ENCODE measurements around the gene C3orf20.
"Not testable (repeated sequence)": the region's sequence is repeated elsewhere in the genome, so short reads cannot be mapped to it uniquely, and the experiment has no call there.

The C3orf20 gene

DNA sequence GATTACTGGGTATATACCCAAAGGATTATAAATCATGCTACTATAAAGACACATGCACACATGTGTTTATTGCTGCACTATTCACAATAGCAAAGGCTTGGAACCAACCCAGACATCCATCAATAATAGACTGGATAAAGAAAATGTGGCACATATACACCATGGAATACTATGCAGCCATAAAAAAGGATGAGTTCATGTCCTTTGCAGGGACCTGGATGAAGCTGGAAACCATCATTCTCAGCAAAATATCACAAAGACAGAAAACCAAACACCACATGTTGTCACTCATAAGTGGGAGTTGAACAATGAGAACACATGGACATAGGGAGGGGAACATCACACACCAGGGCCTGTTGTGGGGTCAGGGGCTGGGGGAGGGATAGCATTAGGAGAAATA, 78.0 kb downstream of the C3orf20 start:
- not testable (repeated sequence) for DNase-seq (ENCODE audit: extremely low read depth in 1 of 2, low read depth in 1 of 2)

DNA sequence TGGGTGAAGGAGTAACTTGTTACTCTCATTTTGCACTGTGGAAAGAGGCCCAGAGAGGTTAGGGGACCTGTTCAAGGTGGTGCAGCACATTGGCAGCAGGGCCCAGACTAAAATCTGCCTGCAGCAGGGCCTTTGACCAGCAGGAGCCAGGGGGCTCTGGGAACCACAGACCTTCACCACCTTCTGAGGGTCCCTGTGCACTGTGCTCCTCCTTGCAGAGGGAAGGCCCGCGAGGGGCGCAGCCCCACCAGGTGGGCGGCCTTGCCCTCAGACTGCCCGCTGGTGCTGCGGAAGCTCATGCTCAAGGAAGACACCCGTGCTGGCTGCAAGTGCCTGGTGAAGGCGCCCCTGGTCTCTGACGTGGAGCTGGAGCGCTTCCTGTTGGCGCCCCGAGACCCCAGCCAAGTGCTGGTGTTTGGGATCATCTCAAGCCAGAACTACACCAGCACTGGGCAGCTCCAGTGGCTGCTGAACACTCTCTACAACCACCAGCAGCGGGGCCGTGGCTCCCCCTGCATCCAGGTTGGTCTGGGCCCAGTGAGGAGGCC, 82.3 kb downstream of the C3orf20 start:
- no peak for DNase-seq (ENCODE audit: extremely low read depth in 1 of 2, low read depth in 1 of 2)

DNA sequence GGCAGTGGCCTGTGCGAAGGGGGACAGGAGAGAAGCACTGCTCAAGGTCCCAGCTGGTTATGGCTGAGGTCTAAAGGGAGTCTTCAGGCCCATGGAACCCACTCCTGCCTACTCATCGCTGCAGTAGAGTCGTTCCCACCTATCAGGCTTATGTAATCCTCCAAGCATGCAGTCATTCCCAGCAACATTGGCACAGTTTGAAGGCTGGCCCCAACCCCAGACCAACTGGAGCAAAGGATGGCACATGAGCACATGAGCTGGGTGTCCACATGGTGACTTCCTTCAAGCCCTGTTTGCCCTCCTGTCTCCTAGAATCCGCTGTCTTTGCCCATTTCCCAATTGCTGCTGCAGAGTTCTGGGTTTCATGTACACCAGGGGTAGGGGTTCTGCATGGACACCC, 83.4 kb downstream of the C3orf20 start:
- no peak for DNase-seq (ENCODE audit: extremely low read depth in 1 of 2, low read depth in 1 of 2)

DNA sequence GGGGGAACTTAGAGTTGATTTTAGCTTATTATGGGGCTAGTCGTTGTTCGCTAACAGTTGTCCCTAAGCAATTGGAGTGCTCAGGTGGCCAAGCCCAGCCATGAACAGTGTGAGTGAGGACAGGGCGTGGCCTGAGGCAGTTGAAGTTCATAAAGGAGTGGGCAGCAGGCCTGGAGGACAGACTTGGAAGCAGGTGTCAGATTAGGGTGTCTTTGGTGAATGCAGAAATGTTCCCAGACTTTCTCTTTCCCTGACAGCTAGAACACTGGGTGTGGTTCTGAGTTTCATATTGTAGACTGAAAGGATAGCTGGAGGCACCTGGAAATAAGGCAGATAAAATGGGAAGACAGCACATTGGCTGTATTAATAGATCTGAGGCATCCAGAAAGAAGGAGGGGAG, 84.0 kb downstream of the C3orf20 start:
- no peak for DNase-seq (ENCODE audit: extremely low read depth in 1 of 2, low read depth in 1 of 2)

DNA sequence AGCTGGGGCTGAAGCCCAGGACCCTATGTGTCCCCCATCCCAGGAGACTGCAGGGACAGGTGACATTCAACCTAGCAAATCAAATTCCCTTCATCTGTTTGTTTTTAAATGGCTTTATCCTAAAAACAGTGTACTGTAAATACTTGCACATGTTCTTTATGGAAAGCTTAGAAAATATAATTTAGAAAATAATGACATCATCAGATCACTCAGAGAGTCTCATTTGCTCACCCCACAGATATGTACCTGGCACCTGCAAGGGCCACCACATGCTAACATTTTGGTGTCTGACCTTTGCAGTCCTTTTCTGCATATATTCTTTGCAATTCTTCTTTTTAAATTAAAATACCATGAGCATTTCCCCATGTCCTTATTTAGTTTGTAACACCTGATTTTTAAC, 85.2 kb downstream of the C3orf20 start:
- no peak for DNase-seq (ENCODE audit: extremely low read depth in 1 of 2, low read depth in 1 of 2)

DNA sequence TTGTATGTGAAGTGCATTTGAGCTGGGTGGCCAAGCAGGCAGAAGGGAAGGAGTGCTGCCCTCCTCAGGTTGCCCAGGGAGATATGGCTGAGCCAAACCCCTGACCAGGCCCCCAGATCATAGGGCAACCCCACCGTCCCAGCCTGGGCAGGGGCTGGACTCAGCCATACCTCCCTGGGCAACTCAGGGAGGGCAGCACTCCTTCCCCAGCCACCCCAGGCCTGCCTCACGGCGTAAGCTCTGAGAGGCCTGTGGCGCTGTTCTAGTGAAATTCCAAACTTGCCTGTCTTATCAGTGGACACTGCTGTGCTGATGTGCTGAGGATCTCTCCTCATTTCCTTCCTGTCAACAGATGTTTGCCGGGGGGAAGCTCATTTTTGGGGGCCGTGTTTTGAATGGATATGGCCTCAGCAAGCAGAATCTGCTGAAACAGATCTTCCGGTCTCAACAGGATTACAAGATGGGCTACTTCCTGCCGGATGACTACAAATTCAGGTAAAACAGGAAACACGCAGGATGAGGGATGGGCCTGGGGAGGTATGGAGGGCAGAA, 86.3 kb downstream of the C3orf20 start:
- no peak for DNase-seq (ENCODE audit: extremely low read depth in 1 of 2, low read depth in 1 of 2)

DNA sequence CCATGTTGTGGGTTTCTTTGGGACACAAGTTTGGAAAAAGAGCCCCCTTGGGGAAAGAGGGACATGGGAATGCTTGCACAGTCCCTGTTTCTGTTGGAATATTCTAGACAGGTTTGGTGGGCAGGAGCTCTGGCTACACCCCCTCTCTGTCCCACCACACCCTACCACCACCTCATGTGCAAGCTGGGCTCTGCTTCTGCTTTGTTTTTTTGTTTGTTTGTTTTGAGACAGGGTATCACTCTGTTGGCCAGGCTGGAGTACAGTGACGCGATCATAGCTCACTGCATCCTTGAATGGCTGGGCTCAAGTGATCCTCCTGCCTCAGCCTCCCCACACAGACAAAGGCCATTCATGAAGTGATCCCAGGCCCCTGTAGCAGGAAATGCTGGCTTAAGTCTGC, 86.9 kb downstream of the C3orf20 start:
- no peak for DNase-seq (ENCODE audit: extremely low read depth in 1 of 2, low read depth in 1 of 2)

DNA sequence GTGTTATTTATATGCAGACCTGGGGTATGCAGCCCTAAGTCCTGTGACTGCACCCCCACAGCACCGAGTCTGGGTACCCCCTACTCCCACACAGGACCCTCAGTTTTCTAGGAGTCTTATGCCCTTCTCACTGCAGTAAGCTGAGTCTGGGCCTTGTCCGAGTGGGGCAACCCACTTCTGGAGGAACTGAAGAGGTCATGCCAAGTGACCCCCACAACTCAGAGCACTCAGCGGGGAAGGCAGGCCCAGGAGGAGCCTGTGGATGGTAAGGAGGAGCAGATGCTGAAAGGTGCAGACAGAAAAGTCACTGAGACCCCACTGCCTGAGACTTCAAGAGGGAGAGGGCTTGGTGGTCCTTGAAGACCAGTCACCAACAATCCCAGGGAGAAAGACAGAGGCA, 87.8 kb downstream of the C3orf20 start:
- no peak for DNase-seq (ENCODE audit: extremely low read depth in 1 of 2, low read depth in 1 of 2)

DNA sequence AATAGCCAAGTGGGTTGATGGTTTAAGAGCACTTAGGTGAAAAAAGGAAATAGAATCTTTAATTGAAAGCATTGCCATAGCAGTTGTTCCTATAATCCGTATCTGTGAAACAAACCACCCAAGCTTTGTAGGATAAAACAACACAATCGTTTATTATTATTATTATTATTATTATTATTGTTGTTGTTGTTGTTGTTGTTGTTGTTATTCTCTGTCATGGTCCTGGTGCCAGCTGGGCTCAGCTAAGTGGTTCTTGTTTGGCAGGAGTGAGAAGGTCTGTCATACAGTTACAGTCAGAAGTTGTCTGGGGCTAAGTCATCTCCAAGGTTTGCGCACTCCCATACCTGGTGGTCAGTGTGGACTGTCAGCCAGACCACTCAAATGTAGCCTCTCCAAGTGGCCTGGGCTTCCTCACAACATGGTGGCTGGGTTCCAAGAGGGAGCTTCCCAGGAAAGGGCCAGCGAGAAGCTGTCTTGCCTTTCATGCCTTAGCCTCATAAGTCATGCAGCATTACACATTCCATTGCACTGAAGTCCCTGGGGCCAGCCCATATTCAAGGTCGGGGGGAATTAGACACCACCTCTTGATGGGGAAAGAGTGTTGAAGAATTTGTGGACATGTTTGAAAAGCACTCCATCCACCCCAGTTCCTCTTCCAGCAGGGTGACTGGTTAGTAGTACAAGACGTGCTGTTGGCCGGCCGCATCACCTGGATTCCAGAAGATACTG, 89.6 kb downstream of the C3orf20 start:
- no peak for DNase-seq (ENCODE audit: extremely low read depth in 1 of 2, low read depth in 1 of 2)

DNA sequence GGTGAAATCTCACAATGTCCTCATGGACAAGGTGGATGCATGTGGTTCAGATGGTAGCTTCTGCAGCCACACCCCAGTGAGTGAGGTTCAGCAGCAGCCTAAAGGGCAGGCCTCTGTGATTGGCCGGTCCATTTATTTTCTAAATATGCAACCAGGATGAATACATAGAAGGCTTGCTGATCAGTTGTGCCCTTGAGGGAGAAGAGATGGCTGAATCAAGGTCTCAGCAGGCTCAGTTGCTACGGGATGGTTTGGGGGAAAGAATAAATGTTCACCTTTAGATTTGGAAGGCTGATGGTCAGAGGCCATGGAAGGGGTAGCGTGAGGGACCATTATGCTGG, 90.1 kb downstream of the C3orf20 start:
- no peak for DNase-seq (ENCODE audit: extremely low read depth in 1 of 2, low read depth in 1 of 2)

DNA sequence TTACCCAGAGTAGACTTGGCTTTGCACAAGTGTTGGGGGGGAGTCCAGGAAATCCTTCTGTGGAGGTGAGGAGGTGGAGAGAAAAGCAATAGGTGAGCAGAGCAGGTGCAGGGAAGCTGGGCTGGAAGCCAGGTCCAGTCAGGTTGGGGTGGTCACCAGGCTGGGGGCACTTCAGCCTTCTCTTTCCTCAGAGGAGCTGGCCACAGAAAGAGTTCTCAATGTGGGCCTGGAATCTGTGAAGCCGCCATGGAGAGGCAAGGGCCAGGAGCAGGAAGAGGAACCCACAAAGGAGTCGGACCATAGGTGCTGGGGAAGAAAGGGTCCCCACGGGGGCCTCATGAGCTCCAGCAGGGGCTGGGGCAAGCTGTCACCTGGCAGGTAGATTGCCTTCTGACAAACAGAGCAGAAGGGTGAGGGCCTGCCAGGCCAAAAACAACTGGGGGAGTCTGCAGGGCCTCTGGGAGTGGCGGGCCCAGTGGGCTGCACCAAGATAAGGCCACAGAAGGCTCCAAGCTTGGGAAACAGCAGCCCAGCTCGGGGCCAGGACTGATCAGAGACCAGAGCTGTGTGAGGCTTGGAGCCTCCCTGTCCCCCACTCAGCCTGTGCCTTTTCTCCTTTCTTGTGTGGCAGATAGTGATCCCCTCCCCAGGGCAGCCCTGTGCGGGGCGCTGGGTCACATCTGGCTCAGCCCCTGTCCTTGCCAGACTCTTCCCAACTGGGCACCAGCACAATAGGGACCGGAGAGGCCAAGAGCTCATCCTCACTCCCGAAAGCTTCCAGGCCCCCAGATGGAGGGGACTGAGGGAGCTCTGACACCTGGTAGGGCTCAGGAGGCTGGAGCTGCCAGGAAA, 90.9 kb downstream of the C3orf20 start:
- DNase-seq (ENCODE audit: extremely low read depth in 1 of 2, low read depth in 1 of 2) = no peak

DNA sequence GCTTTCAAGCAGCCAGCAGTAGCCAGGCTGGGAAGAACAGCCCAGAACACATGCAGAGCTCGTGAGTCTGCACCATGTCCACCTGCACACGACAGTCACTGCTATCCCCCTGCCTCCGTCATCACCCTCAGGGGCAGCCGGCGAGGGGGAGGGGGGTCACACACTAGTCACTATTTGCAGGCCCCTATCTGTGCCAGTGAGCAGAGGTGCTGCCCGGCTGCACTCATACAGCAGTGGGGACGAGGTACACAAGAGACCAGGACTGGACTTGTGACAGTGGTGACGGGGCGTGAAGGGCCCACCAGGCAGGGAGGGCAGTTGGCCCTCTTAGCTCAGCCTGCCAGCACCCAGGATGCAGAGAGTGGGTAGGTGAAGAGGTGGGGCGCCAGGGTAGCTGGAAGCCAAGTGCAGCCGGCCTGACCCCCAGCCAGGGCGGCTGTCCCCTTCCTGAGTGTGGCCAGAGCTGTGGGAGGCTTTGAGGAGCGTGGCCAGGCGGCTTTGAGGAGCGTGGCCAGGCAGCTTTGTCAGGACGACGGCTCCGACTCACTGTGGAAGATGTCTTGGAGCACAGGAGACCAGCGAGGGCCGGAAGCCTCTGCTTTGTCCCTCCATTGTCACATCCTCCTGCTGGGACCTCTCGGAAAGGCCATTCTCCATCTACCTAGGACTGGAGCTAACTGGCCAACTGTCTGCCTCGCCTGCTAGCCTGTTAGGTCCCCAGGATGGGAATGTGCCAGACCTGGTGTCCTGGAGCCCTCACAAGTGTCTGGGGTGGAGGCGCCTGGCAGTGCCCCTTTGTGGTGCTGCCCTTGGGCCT, 91.7 kb downstream of the C3orf20 start:
- no peak for DNase-seq (ENCODE audit: extremely low read depth in 1 of 2, low read depth in 1 of 2)

DNA sequence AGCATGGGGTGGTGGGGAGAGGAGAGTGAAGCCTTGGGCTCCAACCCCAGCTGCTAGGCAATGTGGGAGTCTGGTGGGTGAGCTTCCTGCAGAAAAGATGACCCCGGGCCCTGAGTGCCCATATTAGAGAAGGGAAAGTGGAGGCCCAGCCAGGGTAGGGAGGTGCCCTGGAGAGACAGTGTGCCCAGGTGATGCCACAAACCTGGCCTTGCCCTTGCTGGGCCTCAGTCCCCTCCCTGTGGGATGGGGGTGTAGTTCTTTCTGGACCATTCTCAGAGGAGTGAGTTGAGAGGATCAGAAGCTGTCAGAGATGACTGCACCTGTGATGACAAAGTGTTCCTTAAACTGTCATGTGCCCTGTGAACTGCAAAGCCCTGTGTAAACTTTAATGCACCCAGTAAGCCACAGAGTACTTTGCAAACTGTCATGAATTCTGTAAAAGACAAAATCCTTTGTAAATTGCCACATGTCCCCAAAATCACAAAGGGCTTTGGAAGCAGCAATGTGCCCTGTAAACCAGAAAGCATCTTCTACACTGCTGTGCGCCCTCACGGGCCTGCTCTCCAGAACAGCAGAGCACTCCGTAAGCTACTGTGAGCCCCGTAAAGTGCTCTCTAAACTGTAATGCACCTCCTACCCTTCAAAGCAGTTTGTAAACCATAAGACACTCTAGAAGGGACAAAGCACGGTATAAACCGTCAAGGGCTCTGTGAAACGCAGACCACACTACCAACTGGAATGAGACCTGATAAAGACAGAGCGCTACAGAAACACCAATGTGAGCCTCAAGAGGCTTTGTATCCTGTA, 92.5 kb downstream of the C3orf20 start:
- DNase-seq (ENCODE audit: extremely low read depth in 1 of 2, low read depth in 1 of 2) = no peak

DNA sequence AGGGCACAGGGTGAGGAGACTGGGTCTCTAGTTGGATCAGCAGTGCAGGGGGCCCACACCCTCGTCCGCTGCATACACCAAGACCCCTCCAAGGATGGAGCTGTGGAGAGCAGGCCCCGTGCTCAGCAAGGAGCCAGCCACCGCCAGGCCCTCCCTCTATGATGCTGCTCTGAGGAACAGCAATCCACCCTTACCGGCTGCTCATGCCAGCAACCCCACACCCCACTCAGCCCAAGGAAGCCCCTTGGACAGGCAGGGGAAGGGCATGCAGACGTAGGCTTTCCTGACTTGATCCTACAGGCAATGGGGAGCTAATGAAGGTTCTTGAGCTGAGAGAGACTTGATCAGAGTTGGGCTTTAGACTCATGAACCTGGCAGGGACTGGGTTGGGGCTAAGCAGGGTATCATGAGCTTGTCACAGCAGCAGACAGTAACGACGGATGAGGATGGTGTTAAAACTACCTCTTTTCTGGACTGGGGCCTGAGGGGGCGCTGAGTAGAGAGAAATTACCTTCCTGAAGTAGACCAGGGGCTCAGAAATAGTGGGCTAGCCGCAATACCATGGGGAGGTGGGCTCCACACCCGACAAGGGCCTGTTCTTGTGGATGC, 93.3 kb downstream of the C3orf20 start:
- DNase-seq (ENCODE audit: extremely low read depth in 1 of 2, low read depth in 1 of 2) = no peak

DNA sequence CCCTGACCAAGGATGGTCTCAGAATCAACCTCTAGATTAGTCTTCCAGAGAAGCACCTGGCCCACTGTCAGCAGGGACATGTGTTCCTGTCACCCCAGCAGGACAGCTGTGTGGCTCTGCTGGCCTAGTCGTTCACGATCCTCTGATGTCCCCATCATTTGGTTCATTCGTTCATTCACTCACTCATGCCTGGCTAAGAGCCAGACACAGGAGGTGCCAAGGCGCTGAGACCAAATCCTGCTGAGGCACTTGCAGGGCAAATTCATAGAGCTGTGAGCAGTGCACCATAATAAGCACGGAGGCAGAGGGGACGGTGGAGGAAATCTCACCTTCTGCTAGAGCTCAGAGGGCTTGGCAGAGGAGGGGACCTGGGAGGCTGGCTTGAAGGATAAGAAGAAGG, 93.9 kb downstream of the C3orf20 start:
- no peak for DNase-seq (ENCODE audit: extremely low read depth in 1 of 2, low read depth in 1 of 2)

DNA sequence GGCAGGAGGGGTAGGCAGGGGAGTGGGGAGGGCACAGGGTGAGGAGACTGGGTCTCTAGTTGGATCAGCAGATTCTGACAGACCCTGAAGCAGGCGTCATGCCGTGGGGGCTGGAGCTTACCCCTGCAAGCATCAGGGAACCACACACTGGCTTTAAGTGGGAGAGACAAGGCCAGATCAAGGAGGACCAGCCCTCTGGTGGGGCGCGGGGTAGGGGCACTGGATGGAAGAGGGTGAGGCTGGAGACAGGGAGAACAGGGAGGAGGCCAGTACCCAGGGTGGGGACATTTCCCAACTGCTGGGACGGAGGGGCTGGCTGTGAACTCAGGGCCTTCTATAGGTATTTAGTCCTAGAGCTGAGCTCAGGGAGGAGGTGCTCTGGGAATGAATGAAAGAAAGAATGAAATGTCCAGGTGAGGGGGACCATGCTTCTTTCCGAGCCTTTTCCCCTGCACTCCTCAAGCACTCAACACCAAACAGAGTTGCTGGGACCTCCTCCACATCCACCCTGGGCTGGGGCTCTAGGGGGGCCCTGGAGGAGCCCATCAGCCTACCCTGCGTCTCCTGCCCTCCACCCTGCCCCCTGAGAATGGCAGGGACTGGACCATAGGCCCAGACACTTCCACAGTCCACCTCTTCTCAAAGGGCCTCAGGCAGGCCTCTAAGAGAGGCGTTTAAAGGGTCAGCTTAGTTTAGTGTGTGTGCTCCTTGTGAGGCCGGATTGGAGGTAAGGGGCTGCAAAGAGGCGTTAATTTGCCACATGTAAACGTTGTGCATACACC, 94.8 kb downstream of the C3orf20 start:
- no peak for DNase-seq (ENCODE audit: extremely low read depth in 1 of 2, low read depth in 1 of 2)

DNA sequence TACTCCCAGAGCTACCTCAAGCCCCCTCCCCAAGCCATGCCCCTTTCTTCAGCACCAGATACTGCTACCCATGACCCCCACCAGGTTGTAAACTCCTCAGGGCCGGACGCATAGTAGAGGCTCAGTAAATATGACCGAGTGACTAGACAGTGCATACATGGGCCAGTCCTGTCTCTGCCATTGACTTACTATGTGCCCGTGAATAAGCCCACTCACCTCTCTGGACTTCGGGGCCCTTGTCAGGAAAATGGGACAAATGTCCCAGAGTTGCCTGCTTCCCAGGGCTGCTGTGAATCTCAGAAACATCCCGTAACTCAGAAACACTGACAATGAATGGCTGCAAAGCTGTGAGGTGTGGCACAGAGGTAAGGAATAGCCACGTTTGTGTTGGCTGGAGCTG, 95.7 kb downstream of the C3orf20 start:
- no peak for DNase-seq (ENCODE audit: extremely low read depth in 1 of 2, low read depth in 1 of 2)

DNA sequence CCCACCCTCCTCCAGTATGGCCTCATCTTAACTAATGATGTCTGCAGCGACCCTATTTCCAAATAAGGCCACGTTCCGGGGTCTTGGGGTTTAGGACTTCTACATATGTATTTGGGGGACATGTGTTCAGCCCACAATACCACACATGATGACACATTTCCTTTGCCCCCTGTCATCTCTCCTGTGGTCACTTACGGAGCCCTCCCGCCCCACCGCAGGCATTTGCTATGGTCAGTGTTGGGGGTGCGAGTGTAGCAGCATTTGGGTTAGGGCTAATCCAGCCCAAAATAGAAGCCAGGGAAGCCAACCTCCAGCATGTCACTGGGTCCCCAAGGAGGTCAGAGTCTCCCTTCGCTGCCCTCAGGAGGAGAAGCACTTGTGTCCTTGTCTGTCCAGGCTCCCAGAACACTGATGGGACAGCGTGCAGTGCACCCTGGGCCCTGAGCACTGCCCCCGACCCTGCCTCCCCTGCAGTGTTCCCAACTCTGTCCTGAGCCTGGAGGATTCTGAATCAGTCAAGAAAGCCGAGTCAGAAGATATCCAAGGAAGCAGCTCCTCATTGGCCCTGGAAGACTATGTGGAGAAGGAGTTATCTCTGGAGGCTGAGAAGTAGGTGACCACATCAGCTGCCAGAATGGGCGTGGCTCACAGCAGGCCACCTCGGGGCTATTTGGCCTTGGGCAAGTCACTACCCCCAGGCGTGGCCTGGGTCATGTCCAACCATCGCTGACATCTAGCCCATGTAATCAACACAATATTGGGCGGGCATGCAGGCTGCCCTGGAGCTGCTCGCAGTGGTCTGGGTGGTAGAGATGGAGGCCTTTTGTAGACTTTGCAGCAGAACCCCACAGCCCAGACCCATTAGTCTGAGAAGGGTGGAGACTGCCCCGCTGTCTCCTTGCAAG, 96.9 kb downstream of the C3orf20 start:
- no peak for DNase-seq (ENCODE audit: extremely low read depth in 1 of 2, low read depth in 1 of 2)

Data from activated CD8-positive, alpha-beta memory T cell treated with anti-CD3 and anti-CD28 coated beads for 1 hour (primary cell).